Body of pancreas (tissue), 4 donors: ENCODE data around the gene TESMIN.

ENCODE experiments used
- POLR2A ChIP-seq, 3 donors: fragments of 450-650 bp; IDR thresholded peaks; one replicate each; pipeline ENCODE4 v1.6.1; 2016; ENCODE audit warnings: antibody characterized with exemption in 3 of 3, mild to moderate bottlenecking in 2 of 3
- TF ChIP-seq, protein P1 (sequence below), 7 experiments: fragments of 450-650 bp in 4 of 7; fragments of 200-600 bp in 3 of 7; sonication (generic) in 3 of 7; IDR thresholded peaks; one replicate each; pipeline ENCODE4 v1.5.1; 2016 to 2019; ENCODE audit warnings: antibody characterized with exemption in 7 of 7

GRCh38 chr11:68724293-68724692, 27.0 kb downstream of the TESMIN start:
- TF ChIP-seq POLR2A (IDR thresholded peaks at IDR 0.05), result no peak
- TF ChIP-seq, protein P1, sequence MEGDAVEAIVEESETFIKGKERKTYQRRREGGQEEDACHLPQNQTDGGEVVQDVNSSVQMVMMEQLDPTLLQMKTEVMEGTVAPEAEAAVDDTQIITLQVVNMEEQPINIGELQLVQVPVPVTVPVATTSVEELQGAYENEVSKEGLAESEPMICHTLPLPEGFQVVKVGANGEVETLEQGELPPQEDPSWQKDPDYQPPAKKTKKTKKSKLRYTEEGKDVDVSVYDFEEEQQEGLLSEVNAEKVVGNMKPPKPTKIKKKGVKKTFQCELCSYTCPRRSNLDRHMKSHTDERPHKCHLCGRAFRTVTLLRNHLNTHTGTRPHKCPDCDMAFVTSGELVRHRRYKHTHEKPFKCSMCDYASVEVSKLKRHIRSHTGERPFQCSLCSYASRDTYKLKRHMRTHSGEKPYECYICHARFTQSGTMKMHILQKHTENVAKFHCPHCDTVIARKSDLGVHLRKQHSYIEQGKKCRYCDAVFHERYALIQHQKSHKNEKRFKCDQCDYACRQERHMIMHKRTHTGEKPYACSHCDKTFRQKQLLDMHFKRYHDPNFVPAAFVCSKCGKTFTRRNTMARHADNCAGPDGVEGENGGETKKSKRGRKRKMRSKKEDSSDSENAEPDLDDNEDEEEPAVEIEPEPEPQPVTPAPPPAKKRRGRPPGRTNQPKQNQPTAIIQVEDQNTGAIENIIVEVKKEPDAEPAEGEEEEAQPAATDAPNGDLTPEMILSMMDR (IDR thresholded peaks at IDR 0.05), result no peak
